Hypothalamus (tissue), 51 donors: ENCODE results near the gene ITGAE.

Source experiments
- DNase-seq, 51 donors: peaks; one replicate each; lab custom pipeline; 2025; lab: John Stamatoyannopoulos, UW

ITGAE gene

DNA sequence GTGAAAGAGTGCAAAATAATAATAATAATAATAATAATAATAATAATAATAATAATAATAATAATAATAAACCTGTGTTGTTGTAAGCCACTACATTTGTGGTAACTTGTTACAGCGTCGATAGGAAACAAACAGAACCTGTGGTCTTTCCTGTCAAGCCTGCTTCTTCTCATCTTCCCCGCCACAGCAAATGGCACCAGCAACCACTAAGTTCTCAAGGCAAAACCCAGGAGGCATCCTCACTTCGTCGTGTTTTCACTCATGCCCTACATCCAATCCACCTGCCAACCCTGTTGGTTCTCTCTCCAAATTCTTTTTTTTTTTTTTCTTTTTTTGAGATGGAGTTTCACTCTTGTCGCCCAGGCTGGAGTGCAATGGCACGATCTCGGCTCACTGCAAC lies 34.2 kb downstream of the ITGAE start:
- no peak for DNase-seq

DNA sequence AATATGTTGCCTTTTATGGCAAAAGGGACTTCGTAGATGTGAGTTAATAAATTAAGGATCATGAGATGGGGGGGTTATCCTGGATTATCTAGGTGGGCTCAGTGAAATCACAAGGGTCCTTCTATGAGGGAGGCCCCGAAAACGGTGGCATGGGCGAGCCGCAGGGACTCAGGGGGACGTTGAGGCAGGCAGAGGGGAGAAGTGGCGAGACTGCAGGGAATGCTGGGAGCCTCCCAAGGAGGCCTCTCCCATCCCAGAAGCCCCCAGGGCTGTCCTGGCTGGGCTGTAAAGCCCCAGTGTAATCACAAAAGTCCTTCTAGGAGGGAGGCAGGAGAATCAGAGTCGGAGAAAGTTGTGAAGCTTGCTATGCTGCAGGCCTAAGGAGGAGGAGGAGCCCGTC lies 35.0 kb downstream of the ITGAE start:
- DNase-seq, result no peak

DNA sequence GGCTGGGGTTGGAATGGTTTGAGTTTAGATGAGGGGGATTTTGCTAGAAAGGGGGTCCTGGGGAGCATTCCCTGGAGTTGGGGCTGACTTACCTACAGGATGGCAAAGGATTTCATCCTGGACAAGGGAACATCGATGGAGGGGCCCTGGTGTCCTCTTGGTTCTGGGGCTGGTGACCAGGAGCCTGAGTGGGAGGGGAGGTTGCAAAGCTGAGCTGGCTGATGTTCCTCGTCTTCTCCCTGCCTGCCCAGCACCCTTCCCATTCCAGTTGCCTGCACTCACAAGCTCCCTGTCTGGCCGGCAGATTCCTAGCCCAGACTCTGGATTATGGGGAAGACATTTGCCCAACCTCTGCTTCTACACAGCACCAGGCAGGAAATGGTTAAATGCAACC lies 37.2 kb downstream of the ITGAE start:
- no peak for DNase-seq

DNA sequence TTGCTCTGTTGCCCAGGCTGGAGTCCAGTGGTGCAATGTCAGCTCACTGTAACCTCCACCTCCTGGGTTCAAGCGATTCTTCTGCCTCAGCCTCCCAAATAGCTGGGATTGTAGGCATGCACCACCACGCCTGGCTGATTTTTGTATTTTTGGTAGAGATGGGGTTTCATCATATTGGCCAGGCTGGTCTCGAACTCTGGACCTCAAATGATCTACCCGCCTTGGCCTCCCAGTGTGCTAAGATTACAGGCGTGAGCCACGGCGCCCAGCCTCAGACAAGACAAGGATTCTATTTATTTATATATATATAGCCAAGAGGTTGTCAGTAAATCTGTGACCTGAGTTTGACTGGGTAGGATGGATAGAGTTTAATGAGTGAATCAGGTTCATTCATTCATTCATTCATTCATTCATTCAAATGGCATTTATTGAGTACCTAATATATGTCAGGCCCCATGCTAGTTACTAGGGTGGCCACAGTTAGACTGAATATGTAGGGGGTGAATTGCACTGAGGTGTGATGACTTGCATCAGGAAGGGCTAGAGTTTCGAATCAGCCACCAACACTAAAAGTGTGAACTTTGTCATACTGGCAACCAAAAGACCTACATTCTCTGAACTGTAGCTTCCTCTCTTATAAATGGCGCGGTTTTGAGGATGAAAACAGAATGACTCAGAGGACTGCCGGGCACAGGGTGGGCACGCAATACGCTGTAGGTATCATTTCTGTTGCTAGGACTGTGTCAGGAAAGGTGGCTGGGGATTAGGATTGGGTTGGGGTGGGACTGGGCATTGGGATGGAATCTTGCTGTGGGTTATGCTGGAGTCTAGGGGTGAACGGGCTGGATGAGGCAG lies 37.8 kb downstream of the ITGAE start:
- no peak for DNase-seq

DNA sequence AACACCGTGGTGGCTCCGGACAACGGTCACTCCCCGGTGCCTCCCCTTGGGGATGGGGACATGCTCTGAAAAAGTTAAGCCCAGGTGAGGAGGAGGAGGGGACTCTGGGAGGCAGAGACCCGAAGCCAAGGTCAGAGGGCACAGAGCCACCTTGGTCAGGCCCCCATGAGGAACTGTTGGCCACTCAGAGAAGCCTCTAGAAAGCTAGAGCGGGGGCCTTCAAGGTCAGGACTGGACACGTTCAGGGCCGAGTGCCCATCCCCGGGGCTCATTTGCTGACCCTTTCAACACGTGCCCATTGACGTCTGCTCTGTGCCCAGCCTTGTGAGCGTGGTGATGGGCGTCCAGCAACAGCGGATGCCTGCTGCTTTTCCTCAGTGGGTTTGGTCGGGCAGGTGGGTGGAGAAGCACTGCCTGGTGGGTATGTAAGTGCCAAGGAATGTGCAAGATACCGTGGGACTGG lies 39.0 kb downstream of the ITGAE start:
- DNase-seq, result no peak

DNA sequence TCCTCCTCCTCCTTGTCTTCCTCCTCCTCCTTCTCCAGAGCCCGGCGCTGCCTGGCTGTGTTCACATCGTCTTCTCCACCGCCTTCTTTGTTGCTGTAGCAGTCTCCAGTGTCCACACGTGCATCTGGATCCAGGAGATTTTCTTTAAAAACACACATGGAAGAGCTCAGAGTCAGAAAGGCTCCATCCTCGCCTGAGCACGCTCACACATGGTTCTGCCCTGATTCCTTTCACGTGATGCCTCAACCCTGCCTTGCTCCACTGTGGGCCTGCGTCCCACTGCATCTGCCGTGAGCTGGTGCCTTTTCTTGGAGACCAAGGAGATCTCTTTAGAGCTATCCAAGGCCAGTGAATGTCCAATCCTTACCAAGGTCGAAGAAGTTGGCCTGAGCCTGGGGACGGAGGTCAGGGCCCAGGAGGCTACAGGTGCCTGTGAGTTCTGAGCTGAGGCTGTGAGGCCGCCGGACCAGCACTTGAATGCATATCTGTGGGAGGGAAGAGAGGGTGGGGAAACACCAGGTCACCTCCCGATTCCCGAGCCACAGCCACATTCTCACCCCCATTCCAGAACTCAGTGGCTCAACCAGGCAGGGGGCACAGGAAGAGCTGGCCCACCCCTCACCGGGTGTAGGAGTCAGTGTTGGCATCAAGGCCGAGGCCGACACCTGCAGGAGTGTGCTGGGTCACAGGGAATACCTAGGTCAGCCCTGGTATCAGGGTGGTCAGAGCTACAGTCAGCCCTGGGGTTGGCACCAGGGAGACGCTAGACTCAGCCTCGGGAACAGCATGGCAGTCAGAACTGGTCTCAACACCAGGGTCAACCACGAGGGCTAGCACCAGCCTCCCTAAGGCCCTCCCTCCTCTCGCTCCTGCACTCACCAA lies 39.7 kb downstream of the ITGAE start:
- no peak for DNase-seq

DNA sequence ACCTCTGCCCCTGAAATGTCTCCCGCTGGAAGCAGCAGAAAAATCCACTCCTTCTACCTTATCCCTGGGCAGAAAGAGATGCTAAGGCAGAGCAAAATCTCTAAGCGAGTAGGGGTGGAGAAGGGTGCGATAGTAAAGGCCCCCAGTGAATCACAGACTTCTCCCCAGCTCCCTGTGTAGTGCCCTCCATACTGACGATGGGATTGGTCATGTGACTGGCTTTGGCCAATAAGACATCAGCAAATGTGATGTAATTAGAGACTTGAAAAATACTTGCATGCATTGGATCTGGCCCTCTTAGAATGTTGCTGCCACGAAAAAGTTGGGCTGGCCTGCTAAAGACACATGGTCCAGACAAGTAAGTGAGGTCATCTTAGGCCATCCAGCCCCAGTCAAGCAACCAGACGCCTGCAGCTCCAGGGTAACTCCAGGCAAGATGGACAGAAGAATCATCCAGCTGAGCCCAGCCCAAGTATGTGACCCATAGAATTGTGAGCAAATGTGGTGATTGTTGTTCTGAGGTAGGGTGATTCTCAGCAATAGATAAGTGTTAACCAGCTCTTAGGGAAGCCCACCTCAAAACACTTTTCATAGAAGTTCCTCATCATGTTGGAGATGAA lies 41.3 kb downstream of the ITGAE start:
- no peak for DNase-seq

DNA sequence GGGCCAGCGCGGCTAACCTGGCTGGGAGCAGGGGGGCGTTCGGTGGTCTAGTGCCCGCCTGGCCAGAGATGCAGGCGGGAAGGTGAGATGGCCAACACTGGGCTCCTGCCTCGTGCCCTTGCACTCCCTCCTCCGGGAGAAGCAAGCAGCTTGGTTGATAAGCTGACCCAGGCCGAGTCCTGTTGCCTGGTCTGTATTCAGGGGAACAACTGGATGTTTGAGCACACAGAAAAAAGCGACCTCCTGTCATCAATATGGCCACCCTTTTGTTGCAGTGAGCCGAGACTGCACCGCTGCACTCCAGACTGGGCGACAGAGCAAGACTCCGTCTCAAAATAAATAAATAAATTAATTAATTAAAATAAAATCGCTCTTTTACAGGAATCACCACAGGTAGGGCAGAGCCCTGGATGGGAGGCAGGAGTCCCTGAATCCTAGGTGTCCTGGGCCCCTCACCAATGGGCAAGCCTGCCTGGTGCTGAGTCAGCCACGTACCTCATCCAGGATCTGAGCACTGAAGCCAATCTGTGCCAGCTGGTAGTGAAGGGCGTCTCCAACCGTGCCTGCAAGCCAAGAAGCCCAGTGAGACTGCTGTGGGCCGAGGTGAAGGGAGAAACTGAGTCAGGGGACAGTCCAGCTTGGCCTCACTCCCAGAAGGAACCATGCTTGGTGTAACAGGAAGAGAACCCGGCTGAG lies 45.5 kb downstream of the ITGAE start:
- no peak for DNase-seq

DNA sequence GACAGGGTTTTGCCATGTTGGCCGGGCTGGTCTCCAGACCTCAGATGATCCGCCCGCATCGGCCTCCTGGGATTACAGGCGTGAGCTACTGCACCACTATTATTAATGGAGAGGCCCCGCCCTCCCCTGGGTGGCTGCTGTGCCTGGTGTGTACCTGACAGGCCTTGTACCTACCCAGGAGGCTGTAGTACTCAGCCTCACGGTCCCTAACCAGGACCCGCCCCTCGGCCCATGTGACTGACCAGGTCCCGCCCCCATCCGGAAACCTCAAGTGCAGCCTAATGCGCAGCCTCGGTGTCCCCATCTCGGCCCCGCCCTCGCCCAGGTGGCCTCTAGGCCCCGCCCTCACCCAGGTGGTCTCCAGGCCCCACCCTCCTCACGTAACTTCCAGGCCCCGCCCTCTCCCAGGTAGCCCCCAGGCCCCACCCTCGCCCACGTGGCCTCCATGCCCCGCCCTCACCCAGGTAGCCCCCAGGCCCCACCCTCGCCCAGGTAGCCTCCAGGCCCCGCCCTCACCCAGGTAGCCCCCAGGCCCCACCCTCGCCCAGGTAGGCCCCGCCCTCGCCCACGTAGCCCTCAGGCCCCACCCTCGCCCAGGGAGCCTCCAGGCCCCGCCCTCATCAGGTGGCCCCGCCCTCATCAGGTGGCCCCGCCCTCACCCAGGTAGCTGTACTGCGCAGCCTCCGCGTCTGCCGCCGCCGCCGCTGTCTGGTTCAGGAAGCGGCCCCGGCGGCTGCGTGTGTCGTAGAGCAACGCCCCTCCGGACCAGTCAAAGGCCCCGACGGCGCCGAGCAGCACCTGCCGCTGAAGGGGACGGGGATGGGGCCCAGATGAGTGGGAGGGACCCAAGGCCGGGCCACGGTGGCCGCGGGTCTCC lies 46.3 kb downstream of the ITGAE start:
- no peak for DNase-seq

DNA sequence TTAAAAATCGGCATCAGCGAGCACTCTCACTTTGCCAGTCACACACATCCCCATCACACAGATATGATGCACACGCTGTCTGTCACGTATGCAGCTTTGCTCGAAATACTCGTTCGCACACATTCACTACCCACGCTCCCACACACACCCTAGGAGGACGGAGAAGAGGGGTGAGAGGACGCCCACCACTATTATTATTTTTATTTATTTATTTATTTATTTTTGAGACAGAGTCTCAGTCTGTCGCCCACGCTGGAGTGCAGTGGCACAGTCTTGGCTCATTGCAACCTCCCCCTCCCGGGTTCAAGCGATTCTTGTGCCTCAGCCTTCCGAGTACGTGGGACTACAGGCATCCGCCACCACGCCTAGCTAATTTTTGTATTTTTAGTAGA lies 46.9 kb downstream of the ITGAE start:
- no peak for DNase-seq

DNA sequence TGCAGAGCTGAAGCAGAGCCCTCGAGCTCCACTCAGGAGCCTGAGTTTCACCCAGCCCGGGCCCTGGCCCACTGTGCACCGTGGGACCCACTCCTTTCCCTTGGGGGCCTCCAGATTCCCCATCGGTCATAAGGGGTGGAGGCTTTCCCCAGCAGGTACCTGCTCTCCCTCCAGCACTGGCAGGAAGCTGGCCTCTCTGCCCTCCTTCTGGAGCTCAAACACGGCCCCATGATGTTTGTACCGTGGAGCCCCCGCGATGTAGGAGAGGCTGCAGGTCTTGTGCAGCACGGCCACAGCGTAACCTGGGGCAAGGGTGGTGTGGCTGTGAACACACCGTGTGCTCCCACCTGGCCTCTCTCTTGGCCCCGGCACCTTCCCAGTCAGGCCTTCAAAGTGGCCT lies 47.4 kb downstream of the ITGAE start:
- no peak for DNase-seq

DNA sequence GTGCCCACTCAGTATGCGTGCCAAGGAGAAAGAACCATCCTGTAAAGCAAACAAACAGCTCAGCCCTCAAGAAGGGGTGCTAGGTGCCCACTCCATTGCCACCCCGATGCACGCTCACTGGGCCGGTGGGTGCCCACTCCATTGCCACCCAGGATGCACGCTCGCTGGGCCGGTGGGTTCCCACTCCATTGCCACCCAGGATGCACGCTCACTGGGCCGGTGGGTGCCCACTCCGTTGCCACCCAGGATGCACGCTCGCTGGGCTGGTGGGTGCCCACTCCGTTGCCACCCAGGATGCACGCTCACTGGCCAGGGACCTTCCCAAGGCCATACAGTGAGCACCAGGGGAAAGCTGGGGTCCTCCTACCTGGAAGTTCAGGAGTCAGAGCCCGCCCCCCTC lies 49.2 kb downstream of the ITGAE start:
- DNase-seq, result no peak

DNA sequence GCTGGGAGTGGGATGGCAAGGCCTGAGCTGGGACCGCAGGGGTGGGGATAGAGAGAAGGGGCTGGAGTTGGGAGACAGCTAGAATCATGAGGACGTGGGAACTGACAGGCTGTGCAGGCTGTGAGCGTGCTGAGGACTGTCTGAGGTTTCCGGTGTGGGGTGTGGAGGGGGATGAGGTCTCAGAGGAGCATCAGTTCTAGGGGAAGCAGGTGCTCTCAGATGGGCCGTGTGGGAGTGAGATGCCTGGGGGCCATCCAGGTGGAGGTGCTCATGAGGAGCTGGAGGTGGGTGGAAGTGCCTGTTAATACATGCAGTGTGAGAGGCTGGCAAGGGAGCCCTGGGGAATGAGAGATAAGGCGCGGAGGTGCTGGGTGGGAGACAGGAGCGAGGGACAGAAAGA lies 50.1 kb downstream of the ITGAE start:
- no peak for DNase-seq

DNA sequence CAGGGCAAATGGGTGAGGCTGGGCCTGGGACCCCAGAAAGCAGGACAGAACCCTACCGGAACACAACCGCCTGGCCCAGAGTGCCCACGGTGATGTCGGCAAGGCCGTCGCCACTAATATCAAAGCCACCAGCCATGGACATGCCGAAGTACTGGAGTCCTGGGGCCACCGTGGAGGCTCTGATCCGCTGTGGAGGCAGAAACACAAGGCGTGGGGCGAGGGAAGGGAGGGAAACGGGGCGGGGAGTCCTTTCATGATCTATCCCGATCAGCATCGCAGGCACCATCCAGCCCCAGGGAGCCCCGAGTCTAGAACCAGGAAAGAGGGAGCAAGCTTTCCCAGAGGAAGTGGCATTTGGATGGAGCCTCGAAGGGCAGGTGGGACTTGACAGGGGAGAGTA lies 50.7 kb downstream of the ITGAE start:
- no peak for DNase-seq

DNA sequence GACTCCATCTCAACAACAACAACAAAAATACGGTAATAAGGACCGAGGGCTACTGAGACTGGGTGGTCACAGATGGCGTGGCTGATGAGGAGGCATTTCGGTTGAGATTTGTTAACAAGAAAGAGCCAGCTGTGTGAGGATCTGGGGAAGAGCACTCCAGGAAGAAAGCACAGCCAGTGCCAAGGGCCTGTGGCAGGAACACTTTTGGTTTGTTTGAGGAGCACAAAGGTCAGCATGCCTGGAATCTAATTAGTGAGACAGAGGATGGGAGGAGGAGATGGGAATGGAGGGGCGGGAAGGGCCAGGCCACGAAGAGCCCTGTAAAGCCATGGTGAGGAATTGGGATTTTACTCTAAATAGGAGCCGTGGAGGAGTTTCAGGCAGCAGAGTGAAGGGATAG lies 52.4 kb downstream of the ITGAE start:
- no peak for DNase-seq

DNA sequence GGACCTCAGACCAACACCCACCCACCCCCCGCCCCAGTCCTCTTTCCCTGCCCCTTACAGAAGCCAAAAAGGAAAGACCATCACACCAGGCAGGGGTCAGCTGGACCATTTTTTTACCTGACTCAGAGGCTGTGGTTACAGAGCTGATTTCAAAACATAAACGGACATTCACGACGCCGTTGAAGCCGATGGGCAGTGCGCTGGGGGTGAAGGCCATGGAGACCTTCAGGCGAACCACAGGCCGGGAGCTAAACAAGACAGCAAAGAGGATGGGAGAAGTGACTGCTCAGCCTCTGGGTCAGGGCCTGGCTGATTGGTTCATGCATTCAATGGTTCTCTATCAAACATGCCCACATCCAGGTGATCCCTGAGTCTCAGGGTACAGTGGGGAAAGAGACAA lies 53.2 kb downstream of the ITGAE start:
- no peak for DNase-seq

DNA sequence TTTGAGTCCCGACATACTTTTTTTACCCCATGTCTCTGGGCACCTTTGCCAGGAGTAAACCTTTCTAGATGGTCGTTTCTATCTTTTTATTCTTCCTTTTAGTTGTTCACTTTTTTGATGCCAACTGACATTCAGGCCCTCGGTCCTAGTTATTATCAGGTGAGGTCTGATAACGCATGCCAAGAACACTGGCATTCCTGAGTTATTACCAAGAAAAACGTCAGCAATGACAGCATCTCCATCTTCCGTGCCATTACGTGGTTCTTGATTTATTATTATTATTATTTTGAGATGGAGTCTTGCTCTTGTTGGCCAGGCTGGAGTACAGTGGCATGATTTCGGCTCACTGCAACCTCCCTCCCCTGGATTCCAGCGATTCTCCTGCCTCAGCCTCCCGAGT lies 55.9 kb downstream of the ITGAE start:
- no peak for DNase-seq

DNA sequence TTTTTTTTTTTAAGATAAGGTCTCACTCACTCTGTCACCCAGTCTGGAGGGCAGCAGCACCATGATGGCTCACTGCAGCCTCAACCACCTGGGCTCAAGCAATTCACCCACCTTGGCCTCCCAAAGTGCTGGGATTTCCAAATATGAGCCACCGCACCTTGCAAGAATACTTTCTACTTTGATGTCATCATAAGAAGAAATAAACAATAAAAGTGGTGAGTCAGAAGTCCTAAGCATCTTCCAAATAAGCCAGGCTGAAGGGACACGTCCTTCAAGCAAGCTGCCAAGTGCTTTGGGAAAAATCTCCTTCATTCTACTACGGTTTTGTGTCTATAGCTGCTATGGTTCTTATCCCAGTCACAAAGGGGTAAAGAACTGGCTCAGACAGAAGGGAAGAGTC lies 57.0 kb downstream of the ITGAE start:
- DNase-seq, result no peak

DNA sequence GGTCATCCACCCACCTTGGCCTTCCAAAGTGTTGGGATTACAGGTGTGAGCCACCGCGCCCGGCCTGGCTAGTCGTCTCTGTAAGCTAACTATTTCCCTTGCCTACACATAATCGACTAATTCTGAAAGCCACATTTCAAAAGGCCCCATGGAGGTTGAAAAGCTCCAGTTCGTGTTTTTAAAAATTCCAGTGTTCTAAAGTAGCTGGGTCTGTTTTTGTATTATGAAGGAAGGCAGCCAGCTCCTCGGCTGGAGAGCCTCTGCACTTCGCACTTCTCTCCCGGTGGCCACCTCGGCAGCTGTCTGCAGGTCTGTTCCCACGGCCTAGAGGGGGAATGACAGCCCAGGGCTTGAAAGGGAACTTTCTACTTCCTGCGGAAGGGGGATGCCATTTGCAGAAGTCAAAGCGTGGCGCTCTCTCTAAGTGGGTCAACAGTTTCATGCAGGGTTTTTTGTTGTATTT lies 60.3 kb downstream of the ITGAE start:
- peak in 2 of 51 donors; percentile 2 for DNase-seq
